GM18907 (cell line): ENCODE results near the gene PSMA6.
"Not testable (repeated sequence)": the region's sequence is repeated elsewhere in the genome, so short reads cannot be mapped to it uniquely, and the experiment has no call there.

ENCODE experiments used
- ATAC-seq: cut with Tn5 transposase; IDR thresholded peaks from one replicate; pipeline ENCODE4 v1.9.1; 2021; ENCODE audit warnings: mild to moderate bottlenecking, moderate library complexity; ENCODE audit not compliant: unreplicated experiment

PSMA6 gene

GRCh38 chr14:35292051-35292769 lies at the start of gene PSMA6:
Gene PSMA6, plus strand, starts transcription at chr14:35292382. Its CDS starts 95 bp downstream, at chr14:35292477.
- ATAC-seq = peak; percentile 86

GRCh38 chr14:35242599-35243311 lies 49.4 kb upstream of the PSMA6 start:
- ATAC-seq = no peak

GRCh38 chr14:35243956-35244355 lies 48.2 kb upstream of the PSMA6 start:
- ATAC-seq = no peak

- no peak for ATAC-seq
These were observed 47.6 kb upstream of the PSMA6 start for GRCh38 chr14:35244542-35244941.

GRCh38 chr14:35245051-35245450 lies 47.1 kb upstream of the PSMA6 start:
- no peak for ATAC-seq

GRCh38 chr14:35247777-35248475 lies 44.3 kb upstream of the PSMA6 start:
- ATAC-seq = no peak

GRCh38 chr14:35248476-35248788 lies 43.8 kb upstream of the PSMA6 start:
- ATAC-seq = no peak

GRCh38 chr14:35250319-35250718 lies 41.9 kb upstream of the PSMA6 start:
- no peak for ATAC-seq

- ATAC-seq = no peak
These were observed 39.7 kb upstream of the PSMA6 start for GRCh38 chr14:35252451-35252868.

GRCh38 chr14:35253056-35253455 lies 39.1 kb upstream of the PSMA6 start:
- ATAC-seq = not testable (repeated sequence)

- not testable (repeated sequence) for ATAC-seq
These were observed 38.1 kb upstream of the PSMA6 start for GRCh38 chr14:35254034-35254622.

GRCh38 chr14:35254736-35255135 lies 37.4 kb upstream of the PSMA6 start:
- no peak for ATAC-seq

- ATAC-seq = no peak
These were observed 36.5 kb upstream of the PSMA6 start for GRCh38 chr14:35255711-35256110.

GRCh38 chr14:35257809-35258208 lies 34.4 kb upstream of the PSMA6 start:
- no peak for ATAC-seq

- ATAC-seq = no peak
These were observed 33.8 kb upstream of the PSMA6 start for GRCh38 chr14:35258420-35258819.

- no peak for ATAC-seq
These were observed 30.4 kb upstream of the PSMA6 start for GRCh38 chr14:35261774-35262173.

- no peak for ATAC-seq
These were observed 29.7 kb upstream of the PSMA6 start for GRCh38 chr14:35262436-35262835.

- no peak for ATAC-seq
These were observed 23.2 kb upstream of the PSMA6 start for GRCh38 chr14:35268946-35269345.

GRCh38 chr14:35274805-35275204 lies 17.4 kb upstream of the PSMA6 start:
- no peak for ATAC-seq

- ATAC-seq = no peak
These were observed 15.0 kb upstream of the PSMA6 start for GRCh38 chr14:35277179-35277578.

- no peak for ATAC-seq
These were observed 12.8 kb upstream of the PSMA6 start for GRCh38 chr14:35279369-35279768.

- no peak for ATAC-seq
These were observed 10.8 kb upstream of the PSMA6 start for GRCh38 chr14:35281341-35281740.
